Epithelial cell of proximal tubule (primary cell): ENCODE measurements around the gene ACAN. TPM values are rescaled to one million over a fixed set of nuclear protein-coding genes. Genes with fewer than 3 reads are reported as not detected.

ENCODE experiments used
- DNase-seq: peaks from one replicate; pipeline ENCODE4 v3.0.0-alpha.2; 2011; ENCODE audit warnings: low read depth
- H3K4me3 ChIP-seq: 2 replicates; pipeline ENCODE4 v1.5.1; 2011; ENCODE audit warnings: low read depth, mild to moderate bottlenecking, low read length
- total RNA-seq: library from RNA; depleted of rRNA; stranded (reverse); fragments of >200 nt; gene quantifications from 2 replicates; pipeline ENCODE4 v1.2.3, GENCODE V29; 2015
- TF ChIP-seq, protein P1 (sequence below): conservative IDR thresholded peaks from 2 replicates; pipeline ENCODE4 v1.5.1; 2012; ENCODE audit warnings: low read depth, mild to moderate bottlenecking, low read length

Gene ACAN
- total RNA-seq, 1 donor from 2014 or later: not detected

DNA sequence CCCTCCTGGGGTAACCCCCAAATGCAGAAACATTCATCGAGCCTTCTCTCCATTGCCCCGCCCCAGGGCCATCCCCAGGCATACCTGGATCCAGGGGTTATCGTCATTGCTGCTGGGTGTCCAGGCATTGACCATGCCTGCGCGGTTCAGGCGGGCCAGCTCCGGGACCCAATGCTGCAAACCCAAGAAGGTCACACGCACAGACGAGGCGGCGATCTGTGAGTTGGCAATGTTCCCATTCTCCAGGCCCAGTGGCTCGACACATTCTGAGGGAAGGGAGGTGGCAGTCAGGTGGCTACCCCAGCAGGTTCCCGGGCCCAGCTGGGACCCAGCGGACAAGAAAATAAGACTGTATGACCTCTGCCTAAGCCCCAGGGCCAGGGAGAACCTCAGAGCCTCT, 103.9 kb downstream of the ACAN start:
- TF ChIP-seq, protein P1, sequence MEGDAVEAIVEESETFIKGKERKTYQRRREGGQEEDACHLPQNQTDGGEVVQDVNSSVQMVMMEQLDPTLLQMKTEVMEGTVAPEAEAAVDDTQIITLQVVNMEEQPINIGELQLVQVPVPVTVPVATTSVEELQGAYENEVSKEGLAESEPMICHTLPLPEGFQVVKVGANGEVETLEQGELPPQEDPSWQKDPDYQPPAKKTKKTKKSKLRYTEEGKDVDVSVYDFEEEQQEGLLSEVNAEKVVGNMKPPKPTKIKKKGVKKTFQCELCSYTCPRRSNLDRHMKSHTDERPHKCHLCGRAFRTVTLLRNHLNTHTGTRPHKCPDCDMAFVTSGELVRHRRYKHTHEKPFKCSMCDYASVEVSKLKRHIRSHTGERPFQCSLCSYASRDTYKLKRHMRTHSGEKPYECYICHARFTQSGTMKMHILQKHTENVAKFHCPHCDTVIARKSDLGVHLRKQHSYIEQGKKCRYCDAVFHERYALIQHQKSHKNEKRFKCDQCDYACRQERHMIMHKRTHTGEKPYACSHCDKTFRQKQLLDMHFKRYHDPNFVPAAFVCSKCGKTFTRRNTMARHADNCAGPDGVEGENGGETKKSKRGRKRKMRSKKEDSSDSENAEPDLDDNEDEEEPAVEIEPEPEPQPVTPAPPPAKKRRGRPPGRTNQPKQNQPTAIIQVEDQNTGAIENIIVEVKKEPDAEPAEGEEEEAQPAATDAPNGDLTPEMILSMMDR: no peak
- H3K4me3 ChIP-seq: no peak overlapping the region
- DNase-seq: no peak

DNA sequence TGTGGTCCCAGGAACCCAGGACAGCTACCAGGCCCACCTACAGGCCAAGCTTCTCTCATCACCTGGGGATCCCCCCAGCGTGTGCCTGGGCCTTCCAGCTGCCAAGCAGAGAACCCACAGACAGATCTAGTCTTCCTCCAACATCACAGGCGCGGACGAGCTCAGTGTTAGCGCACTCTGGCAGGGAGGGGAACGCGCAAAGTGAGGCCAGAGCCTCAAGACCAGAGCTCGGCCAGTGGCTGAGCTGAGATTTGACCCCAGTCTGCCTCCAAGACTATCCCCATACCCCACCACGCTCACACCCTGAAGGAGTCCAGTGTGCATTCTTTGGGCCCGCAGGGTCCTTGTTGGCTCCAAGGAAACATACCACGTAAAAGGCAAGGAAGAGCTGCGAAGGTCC, 104.9 kb downstream of the ACAN start:
- TF ChIP-seq, protein P1: no peak
- no peak overlapping the region for H3K4me3 ChIP-seq
- no peak for DNase-seq

GRCh38 chr15:88908697-88909621, 105.7 kb downstream of the ACAN start:
- TF ChIP-seq, protein P1: no peak
- H3K4me3 ChIP-seq: no peak overlapping the region
- no peak for DNase-seq

- no peak for DNase-seq
- H3K4me3 ChIP-seq: no peak overlapping the region
- TF ChIP-seq, protein P1: no peak
These were observed 107.0 kb downstream of the ACAN start for GRCh38 chr15:88909956-88910831.

DNA sequence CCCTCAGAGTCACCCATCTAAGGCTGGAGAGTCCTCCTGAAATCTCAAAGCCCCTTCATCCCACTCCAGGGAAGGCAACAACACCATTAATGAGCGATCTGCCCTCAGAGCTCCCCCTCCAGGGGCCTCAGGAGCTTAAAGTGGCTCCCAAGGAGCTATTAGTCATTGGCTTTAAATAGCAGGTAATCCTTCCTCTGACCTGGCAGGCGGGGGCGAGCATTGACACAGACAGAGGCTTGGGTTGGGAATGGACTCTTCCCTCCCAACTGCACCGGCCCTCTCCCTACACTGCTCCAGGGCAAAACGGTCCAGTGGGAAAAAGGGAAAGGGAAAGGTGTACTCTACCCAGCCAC, 108.5 kb downstream of the ACAN start:
- TF ChIP-seq, protein P1: no peak
- peak overlapping the region; percentile 77 for H3K4me3 ChIP-seq
- DNase-seq: no peak

DNA sequence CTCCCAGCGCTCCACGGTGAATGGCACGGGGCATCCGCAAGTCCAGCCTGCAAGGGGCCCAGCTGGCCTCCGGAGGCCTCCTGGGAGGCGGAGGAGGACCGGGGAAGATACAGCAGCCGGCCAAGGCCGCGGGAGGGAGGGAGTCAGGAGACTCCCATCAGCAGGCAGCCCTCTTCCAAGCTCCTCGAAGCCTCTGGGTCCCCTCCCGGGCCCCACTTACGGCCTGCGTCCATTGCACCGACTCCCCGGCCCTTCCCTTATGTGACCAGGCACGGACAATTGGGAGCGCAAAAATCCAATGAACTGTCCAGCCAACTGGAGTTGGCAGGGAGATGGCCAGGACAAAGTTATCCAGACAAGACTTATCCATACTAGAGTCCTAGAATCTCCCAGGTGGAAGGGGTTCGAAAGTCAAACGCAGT, 109.3 kb downstream of the ACAN start:
- peak overlapping the region; percentile 77 for H3K4me3 ChIP-seq
- TF ChIP-seq, protein P1: no peak
- DNase-seq: no peak
